ENCODE results near the gene UBE2U.

The UBE2U gene

GRCh38 chr1:64203420-64203819, at the start of gene UBE2U:
Gene UBE2U (plus strand): TSS chr1:64203623. CDS start chr1:64204051, 428 bp downstream.
- no peak for DNase-seq

- no peak for DNase-seq
These were observed 48.1 kb upstream of the UBE2U start for GRCh38 chr1:64155278-64155677.

GRCh38 chr1:64161357-64161941, 42.0 kb upstream of the UBE2U start:
- no peak for DNase-seq

- no peak for DNase-seq
These were observed 41.3 kb upstream of the UBE2U start for GRCh38 chr1:64162151-64162550.

- DNase-seq, result no peak
These were observed 40.6 kb upstream of the UBE2U start for GRCh38 chr1:64162804-64163203.

GRCh38 chr1:64163431-64163830, 40.0 kb upstream of the UBE2U start:
- no peak for DNase-seq

GRCh38 chr1:64163970-64164369, 39.5 kb upstream of the UBE2U start:
- DNase-seq, result no peak

- no peak for DNase-seq
These were observed 36.8 kb upstream of the UBE2U start for GRCh38 chr1:64166629-64167028.

GRCh38 chr1:64167176-64167575, 36.2 kb upstream of the UBE2U start:
- no peak for DNase-seq

- DNase-seq, result no peak
These were observed 32.2 kb upstream of the UBE2U start for GRCh38 chr1:64171246-64171645.

GRCh38 chr1:64171797-64172281, 31.6 kb upstream of the UBE2U start:
- DNase-seq, result no peak

- no peak for DNase-seq
These were observed 30.9 kb upstream of the UBE2U start for GRCh38 chr1:64172458-64172983.

GRCh38 chr1:64173336-64173940, 30.0 kb upstream of the UBE2U start:
- no peak for DNase-seq

GRCh38 chr1:64175639-64176038, 27.8 kb upstream of the UBE2U start:
- no peak for DNase-seq

GRCh38 chr1:64176659-64177058, 26.8 kb upstream of the UBE2U start:
- DNase-seq, result no peak

- no peak for DNase-seq
These were observed 23.8 kb upstream of the UBE2U start for GRCh38 chr1:64179588-64179987.

- no peak for DNase-seq
These were observed 21.2 kb upstream of the UBE2U start for GRCh38 chr1:64182207-64182606.

GRCh38 chr1:64183395-64184002, 19.9 kb upstream of the UBE2U start:
- DNase-seq, result no peak

- DNase-seq, result no peak
These were observed 19.4 kb upstream of the UBE2U start for GRCh38 chr1:64184003-64184440.

GRCh38 chr1:64186138-64186897, 17.1 kb upstream of the UBE2U start:
- no peak for DNase-seq

GRCh38 chr1:64186898-64187280, 16.5 kb upstream of the UBE2U start:
- DNase-seq, result no peak

GRCh38 chr1:64187646-64188045, 15.8 kb upstream of the UBE2U start:
- DNase-seq, result no peak

GRCh38 chr1:64192290-64192689, 11.1 kb upstream of the UBE2U start:
- DNase-seq, result no peak

All from CD4-positive, alpha-beta T cell treated with Interleukin-17A for 4 hours (primary cell).